SKM-1 treated with dmso at 0.1 percent for 144 hours (cell line): ENCODE measurements around the gene WIPF2.
"Not testable (repeated sequence)": the region's sequence is repeated elsewhere in the genome, so short reads cannot be mapped to it uniquely, and the experiment has no call there.

ENCODE experiments used
- DNase-seq: peaks from one replicate; lab custom pipeline; 2025; ENCODE audit not compliant: unreplicated experiment; lab: John Stamatoyannopoulos, UW

The WIPF2 gene

DNA sequence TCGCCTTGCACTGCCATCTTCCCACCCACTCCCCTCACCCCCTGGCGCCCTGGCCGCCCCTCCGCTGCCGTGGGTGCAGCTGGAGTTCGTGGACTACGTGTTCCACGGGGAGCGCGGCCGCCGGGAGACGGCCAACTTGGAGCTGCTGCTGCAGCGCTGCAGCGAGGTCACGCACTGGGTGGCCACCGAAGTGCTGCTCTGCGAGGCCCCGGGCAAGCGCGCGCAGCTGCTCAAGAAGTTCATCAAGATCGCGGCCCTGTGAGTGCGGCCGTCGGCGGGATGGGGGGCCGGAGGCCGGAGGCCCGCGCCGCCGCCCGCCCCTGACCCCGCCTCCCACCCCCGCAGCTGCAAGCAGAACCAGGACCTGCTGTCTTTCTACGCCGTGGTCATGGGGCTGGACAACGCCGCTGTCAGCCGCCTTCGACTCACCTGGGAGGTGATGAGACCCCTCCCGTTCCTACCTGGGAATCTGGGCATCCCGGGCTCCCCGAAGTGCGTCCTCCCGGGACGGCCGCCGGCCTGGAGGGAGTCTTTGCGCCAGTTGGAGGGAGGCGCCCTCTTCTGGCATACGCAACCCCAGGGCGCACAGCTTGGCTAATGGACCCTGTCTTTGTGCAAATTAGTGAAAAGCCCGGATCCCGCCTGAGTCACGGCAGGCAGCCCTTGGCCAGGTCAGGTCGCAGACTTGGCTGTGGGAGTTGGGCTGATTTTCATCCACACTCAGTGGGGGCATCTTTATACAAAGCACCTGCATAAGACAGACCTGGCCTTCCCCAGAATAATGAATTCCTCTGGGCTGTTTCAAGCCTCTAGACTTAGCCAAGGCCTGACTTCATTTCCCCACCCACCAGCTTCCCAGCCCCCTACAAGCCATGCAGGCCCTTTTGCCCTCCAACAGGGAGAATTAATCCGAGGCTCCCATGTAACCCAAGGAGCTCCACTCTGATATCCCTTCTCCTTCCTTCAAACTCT, 27.6 kb upstream of the WIPF2 start:
- peak; percentile 44 for DNase-seq

GRCh38 chr17:40192961-40193360, 26.1 kb upstream of the WIPF2 start:
- DNase-seq: no peak

- DNase-seq: no peak
Measured at GRCh38 chr17:40194821-40195220, 24.3 kb upstream of the WIPF2 start.

- DNase-seq: no peak
Measured at GRCh38 chr17:40197550-40197949, 21.6 kb upstream of the WIPF2 start.

DNA sequence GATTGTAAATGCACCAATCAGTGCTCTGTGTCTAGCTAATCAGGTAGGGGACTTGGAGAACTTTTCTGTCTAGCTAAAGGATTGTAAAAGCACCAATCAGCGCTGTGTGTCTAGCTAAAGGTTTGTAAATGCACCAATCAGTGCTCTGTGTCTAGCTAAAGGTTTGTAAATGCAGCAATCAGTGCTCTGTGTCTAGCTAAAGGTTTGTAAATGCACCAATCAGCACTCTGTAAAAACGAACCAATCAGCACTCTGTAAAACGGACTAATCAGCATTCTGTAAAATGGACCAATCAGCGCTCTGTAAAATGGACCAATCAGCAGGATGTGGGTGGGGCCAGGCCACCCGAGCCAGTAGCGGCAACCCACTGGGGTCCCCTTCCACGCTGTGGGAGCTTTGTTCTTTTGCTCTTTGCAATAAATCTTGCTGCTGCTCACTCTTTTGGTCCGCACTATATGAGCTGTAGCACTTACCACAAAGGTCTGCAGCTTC, 21.1 kb upstream of the WIPF2 start:
- DNase-seq: not testable (repeated sequence)

DNA sequence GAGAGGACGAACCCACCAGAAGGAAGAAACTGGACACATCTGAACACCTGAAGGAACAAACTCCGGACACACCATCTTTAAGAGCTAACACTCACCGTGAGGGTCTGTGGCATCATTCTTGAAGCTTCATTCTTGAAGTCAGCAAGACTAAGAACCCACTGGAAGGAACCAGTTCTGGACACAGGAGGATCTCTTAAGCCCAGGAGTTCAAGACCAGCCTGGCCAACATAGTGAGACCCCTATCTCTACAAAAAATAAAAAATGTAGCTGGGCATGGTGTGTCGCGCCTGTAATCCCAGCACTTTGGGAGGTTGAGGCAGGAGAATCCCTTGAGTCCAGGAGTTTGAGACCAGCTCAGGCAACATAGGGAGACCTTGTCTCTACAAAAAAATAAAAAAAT, 20.5 kb upstream of the WIPF2 start:
- DNase-seq: no peak

- peak; percentile 39 for DNase-seq
Measured at GRCh38 chr17:40203131-40203530, 16.0 kb upstream of the WIPF2 start.

DNA sequence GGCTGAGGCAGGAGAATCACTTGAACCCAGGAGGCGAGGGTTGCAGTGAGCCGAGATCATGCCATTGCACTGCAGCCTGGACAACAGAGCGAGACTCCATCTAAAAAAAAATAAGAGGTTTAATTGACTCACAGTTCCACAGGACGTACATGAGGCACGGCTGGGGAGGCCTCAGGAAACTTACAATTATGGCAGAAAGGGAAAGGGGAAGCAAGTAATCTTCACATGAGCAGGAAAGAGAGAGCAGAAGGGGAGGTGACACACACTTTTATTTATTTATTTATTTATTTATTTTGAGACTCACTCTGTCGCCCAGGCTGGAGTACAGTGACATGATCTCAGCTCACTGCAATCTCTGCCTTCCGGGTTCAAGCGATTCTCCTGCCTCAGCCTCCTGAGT, 12.9 kb upstream of the WIPF2 start:
- peak; percentile 32 for DNase-seq

DNA sequence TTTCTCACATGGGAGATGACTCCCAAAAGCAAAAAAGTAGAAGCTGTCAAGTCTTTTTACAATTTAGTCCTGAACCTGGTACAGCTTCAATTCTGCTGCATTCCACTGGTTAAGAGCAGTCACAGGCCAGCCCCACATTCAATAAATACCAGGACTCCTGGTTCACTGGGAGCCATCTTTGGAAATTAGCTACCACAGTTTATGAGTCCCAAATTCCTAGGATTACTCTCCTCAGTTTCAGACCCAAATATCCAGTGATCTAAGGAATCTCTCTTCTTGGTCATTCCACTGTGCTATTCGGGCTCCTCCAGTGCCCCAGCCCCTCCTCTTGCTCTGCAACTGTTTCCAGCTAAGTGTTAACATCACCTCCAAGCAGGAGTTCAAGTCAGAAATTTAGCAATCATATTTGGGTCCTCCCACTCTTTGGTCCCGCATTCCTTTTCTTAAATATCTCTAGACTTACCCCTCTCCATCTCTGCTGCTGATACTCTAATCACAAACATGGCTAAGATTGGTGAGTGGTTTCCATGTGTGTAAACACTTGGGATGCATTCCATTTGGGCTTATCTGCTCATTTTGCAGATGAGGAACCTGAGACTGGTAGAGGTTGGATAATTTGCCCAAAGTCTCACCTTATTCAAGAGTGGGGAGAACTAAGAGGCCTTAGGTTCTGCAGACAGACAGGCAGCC, 9.6 kb upstream of the WIPF2 start:
- DNase-seq: no peak

- not testable (repeated sequence) for DNase-seq
Measured at GRCh38 chr17:40213914-40214313, 5.2 kb upstream of the WIPF2 start.

DNA sequence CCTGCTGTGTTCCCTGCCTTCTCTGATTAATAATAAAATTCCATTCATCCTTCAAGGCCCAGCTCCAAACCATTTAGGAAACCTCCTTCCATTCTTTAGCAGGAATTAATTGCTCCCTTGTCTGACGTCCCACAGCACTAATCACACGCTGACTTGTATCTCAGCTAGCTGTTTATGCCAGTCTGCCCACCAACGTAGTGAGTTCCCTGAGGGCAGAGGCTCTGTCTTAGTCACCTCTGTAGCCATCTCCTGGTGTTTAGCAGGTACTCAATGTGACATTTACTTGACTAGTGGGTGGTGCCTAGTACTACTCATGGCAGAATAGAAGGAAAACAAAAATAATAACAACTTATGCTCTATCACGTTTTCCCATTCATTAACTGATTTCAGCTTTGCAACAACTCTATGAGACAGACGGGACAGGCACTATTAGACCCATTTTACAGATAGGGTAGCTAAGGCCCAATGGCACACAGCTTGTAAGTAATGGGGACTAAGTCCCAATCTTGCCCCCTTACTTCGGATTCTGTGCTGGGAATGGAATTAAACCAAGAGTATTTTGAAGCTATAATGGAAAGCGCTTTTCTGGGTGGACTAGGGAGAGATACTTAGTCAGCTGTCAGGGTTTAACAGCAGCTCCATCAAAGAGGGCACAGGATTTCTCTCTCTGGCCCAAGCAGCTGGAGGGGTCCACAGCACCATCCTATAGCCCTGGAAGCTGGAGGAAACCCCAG, 931 bp upstream of the WIPF2 start:
- DNase-seq: no peak

- peak; percentile 31 for DNase-seq
Measured at GRCh38 chr17:40219594-40220338, 662 bp downstream of the WIPF2 start.

GRCh38 chr17:40224718-40225550, 5.8 kb downstream of the WIPF2 start:
- DNase-seq: no peak

- not testable (repeated sequence) for DNase-seq
Measured at GRCh38 chr17:40229146-40229545, 10.0 kb downstream of the WIPF2 start.

- no peak for DNase-seq
Measured at GRCh38 chr17:40230670-40231069, 11.6 kb downstream of the WIPF2 start.

- DNase-seq: not testable (repeated sequence)
Measured at GRCh38 chr17:40231928-40232327, 12.8 kb downstream of the WIPF2 start.

DNA sequence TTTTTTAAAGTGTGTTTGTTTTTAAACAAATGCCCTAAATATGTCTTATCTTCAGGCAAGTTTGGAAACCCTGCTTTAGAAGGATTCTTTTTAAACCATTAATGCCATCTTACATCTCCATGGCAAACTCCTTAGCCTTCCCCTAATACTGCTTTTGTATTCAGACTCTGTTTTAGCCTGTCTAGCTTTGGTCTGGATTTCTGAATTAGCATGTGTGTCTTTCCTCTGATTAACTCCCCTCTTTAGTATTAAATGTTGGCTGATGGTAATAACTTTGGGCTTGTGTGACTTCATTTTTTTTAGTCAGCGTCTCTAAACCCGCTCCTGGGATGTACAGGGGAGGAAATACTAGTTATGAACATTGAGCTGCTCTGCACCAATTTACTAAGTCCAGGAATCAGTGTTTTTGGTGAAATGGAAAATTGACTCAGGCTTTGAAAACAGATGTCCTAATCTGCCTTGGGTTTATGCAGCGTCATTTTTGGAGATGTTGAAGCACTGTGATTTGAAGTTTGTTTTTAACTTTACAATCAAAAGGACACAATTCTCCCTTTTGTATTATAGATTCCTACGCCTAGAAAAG, 22.2 kb downstream of the WIPF2 start:
- no peak for DNase-seq

- no peak for DNase-seq
Measured at GRCh38 chr17:40242774-40243173, 23.7 kb downstream of the WIPF2 start.

- DNase-seq: no peak
Measured at GRCh38 chr17:40243761-40244160, 24.7 kb downstream of the WIPF2 start.
